Measurements from ENCODE around the gene CPNE2.
"Not testable (repeated sequence)": the region's sequence is repeated elsewhere in the genome, so short reads cannot be mapped to it uniquely, and the experiment has no call there.

Gene CPNE2

GRCh38 chr16:57108432-57108831 lies 16.0 kb downstream of the CPNE2 start:
- POLR2A ChIA-PET = interaction anchor here (0.7 kb wide), 1 partner anchor 518 kb away, joined by 4 read pairs; no protein-coding TSS in a partner anchor
- DNase-seq (ENCODE audit: extremely low spot score) = no peak
- CTCF ChIA-PET = interaction anchor here (3.9 kb wide), 1 partner anchor 15 kb away, joined by 23 read pairs; the partner anchor contains the start of gene CPNE2
- no peak for TF ChIP-seq CTCF (IDR thresholded peaks at IDR 0.05; ENCODE audit: control extremely low read depth, extremely low read depth, low read depth, missing control alignments)

- POLR2A ChIA-PET; DNase-seq (ENCODE audit: extremely low spot score): not testable (repeated sequence)
- CTCF ChIA-PET = interaction anchor here (1.7 to 5.4 kb wide), 3 partner anchors 9 to 26 kb away, joined by 7 to 41 read pairs (median 8); partner anchors contain the start of gene CPNE2
Observed at GRCh38 chr16:57109259-57110105, 17.1 kb downstream of the CPNE2 start.

- no peak for TF ChIP-seq CTCF (IDR thresholded peaks at IDR 0.05; ENCODE audit: control extremely low read depth, extremely low read depth, low read depth, missing control alignments)
- CTCF ChIA-PET = interaction anchor here (0.8 to 5.4 kb wide), 4 partner anchors 10 to 32 kb away, joined by 3 to 41 read pairs (median 5); partner anchors contain the start of gene CPNE2
- POLR2A ChIA-PET = no interaction called here
- no peak for DNase-seq (ENCODE audit: extremely low spot score)
Observed at GRCh38 chr16:57110937-57111336, 18.6 kb downstream of the CPNE2 start.

GRCh38 chr16:57111420-57111819 lies 19.0 kb downstream of the CPNE2 start:
- TF ChIP-seq CTCF (IDR thresholded peaks at IDR 0.05; ENCODE audit: control extremely low read depth, extremely low read depth, low read depth, missing control alignments) = no peak
- ChIA-PET POLR2A (no interaction called here), CTCF (interaction anchor here (0.8 to 5.4 kb wide), 5 partner anchors 11 to 32 kb away, joined by 3 to 41 read pairs (median 7); partner anchors contain the start of gene CPNE2)
- no peak for DNase-seq (ENCODE audit: extremely low spot score)

GRCh38 chr16:57112403-57113041 lies 20.1 kb downstream of the CPNE2 start:
- no peak for DNase-seq (ENCODE audit: extremely low spot score)
- TF ChIP-seq CTCF (IDR thresholded peaks at IDR 0.05; ENCODE audit: control extremely low read depth, extremely low read depth, low read depth, missing control alignments) = no peak
- ChIA-PET CTCF (interaction anchor here (1.1 to 5.4 kb wide), 7 partner anchors 12 to 35 kb away, joined by 3 to 41 read pairs (median 5); partner anchors contain the start of gene CPNE2), POLR2A (no interaction called here)

- ChIA-PET CTCF (interaction anchor here (0.7 to 5.4 kb wide), 9 partner anchors 12 to 37 kb away, joined by 3 to 41 read pairs (median 5); partner anchors contain the start of gene CPNE2), POLR2A (no interaction called here)
- DNase-seq (ENCODE audit: extremely low spot score) = no peak
- no peak for TF ChIP-seq CTCF (IDR thresholded peaks at IDR 0.05; ENCODE audit: control extremely low read depth, extremely low read depth, low read depth, missing control alignments)
Observed at GRCh38 chr16:57113042-57113453, 20.7 kb downstream of the CPNE2 start.

Measured in GM10248 (cell line).